ENCODE data around the gene MAGI3. TPM values are rescaled to one million over a fixed set of nuclear protein-coding genes. Genes with fewer than 3 reads are reported as not detected.

The MAGI3 gene
- total RNA-seq, 2 donors from 2014 or later, result 23.4 to 29.4 TPM

GRCh38 chr1:113663165-113663951 is 273.0 kb downstream of the MAGI3 start:
- Histone ChIP-seq H3K27ac (no peak overlapping the region), H3K9me3 (no peaks in the 10 kb centered on the region), H3K27me3 (replicated peaks; ENCODE audit: insufficient read depth) (no peaks in the 10 kb centered on the region), H3K4me1 (ENCODE audit: control insufficient read depth in 1 of 2, low read depth in 2 of 2) (no peaks in the 10 kb centered on the region), H3K4me3 (no peak overlapping the region), H3K36me3 (no peaks in the 10 kb centered on the region)
- ATAC-seq (ENCODE audit: insufficient number of reproducible peaks, low FRiP score, low read depth) (no peak), DNase-seq (ENCODE audit: low spot score) (no peak)
- TF ChIP-seq CTCF (IDR thresholded peaks at IDR 0.05), result no peak

- Histone ChIP-seq H3K4me3 (no peak overlapping the region), H3K27ac (no peak overlapping the region), H3K4me1 (ENCODE audit: control insufficient read depth in 1 of 2, low read depth in 2 of 2) (no peaks in the 10 kb centered on the region), H3K9me3 (no peaks in the 10 kb centered on the region), H3K27me3 (replicated peaks; ENCODE audit: insufficient read depth) (no peaks in the 10 kb centered on the region), H3K36me3 (peaks cover 2% of the 10 kb centered on the region)
- TF ChIP-seq CTCF (IDR thresholded peaks at IDR 0.05), result no peak
- ATAC-seq (ENCODE audit: insufficient number of reproducible peaks, low FRiP score, low read depth) (no peak), DNase-seq (ENCODE audit: low spot score) (no peak)
These were observed 274.8 kb downstream of the MAGI3 start for GRCh38 chr1:113665071-113665470.

- Histone ChIP-seq H3K9me3 (no peaks in the 10 kb centered on the region), H3K27me3 (replicated peaks; ENCODE audit: insufficient read depth) (no peaks in the 10 kb centered on the region), H3K4me1 (ENCODE audit: control insufficient read depth in 1 of 2, low read depth in 2 of 2) (no peaks in the 10 kb centered on the region), H3K27ac (no peak overlapping the region), H3K4me3 (no peak overlapping the region), H3K36me3 (peaks cover 2% of the 10 kb centered on the region)
- DNase-seq (ENCODE audit: low spot score) (no peak), ATAC-seq (ENCODE audit: insufficient number of reproducible peaks, low FRiP score, low read depth) (no peak)
- TF ChIP-seq CTCF (IDR thresholded peaks at IDR 0.05), result no peak
These were observed 275.8 kb downstream of the MAGI3 start for GRCh38 chr1:113666126-113666525.

GRCh38 chr1:113669988-113670387 is 279.7 kb downstream of the MAGI3 start:
- H3K9me3 ChIP-seq, result no peaks in the 10 kb centered on the region
- H3K27ac ChIP-seq, result no peak overlapping the region
- no peaks in the 10 kb centered on the region for H3K4me1 ChIP-seq (ENCODE audit: control insufficient read depth in 1 of 2, low read depth in 2 of 2)
- DNase-seq (ENCODE audit: low spot score) (no peak), ATAC-seq (ENCODE audit: insufficient number of reproducible peaks, low FRiP score, low read depth) (no peak)
- H3K36me3 ChIP-seq, result peaks cover 2% of the 10 kb centered on the region
- H3K4me3 ChIP-seq, result no peak overlapping the region
- H3K27me3 ChIP-seq (replicated peaks; ENCODE audit: insufficient read depth), result no peaks in the 10 kb centered on the region
- TF ChIP-seq CTCF (IDR thresholded peaks at IDR 0.05), result no peak

- H3K27me3 ChIP-seq (replicated peaks; ENCODE audit: insufficient read depth), result no peaks in the 10 kb centered on the region
- H3K9me3 ChIP-seq, result no peaks in the 10 kb centered on the region
- DNase-seq (ENCODE audit: low spot score) (no peak), ATAC-seq (ENCODE audit: insufficient number of reproducible peaks, low FRiP score, low read depth) (no peak)
- TF ChIP-seq CTCF (IDR thresholded peaks at IDR 0.05), result no peak
- no peak overlapping the region for H3K4me3 ChIP-seq
- H3K4me1 ChIP-seq (ENCODE audit: control insufficient read depth in 1 of 2, low read depth in 2 of 2), result no peaks in the 10 kb centered on the region
- peaks cover 2% of the 10 kb centered on the region for H3K36me3 ChIP-seq
- H3K27ac ChIP-seq, result no peak overlapping the region
These were observed 280.3 kb downstream of the MAGI3 start for GRCh38 chr1:113670650-113671049.

All from thoracic aorta (tissue), 2 donors.